ENCODE data around the gene EIF4ENIF1. TPM values are rescaled to one million over a fixed set of nuclear protein-coding genes. Genes with fewer than 3 reads are reported as not detected.

The EIF4ENIF1 gene
- total RNA-seq, 6 experiments from 2014 or later, result 4.2 to 11.9 (median 8.3) TPM

GRCh38 chr22:31501738-31502137 is 12.1 kb upstream of the EIF4ENIF1 start:
- intact Hi-C loops (cut with DNase I), result no loop called here
- Histone ChIP-seq H3K36me3 (no peaks in the 10 kb centered on the region), H3K4me1 (no peaks in the 10 kb centered on the region), H3K9me3 (no peaks in the 10 kb centered on the region), H3K4me3 (no peak overlapping the region), H3K27ac (no peak overlapping the region), H3K27me3 (no peaks in the 10 kb centered on the region)
- ATAC-seq (no peak), DNase-seq (no peak)
- TF ChIP-seq POLR2A (IDR thresholded peaks at IDR 0.05), result no peak
- no peak for TF ChIP-seq CTCF (IDR thresholded peaks at IDR 0.05)
- 76% methylated on average over 2 of the region's 2 CpGs for WGBS (ENCODE audit: insufficient coverage, low coverage, low lambda C conversion rate, missing lambda C conversion rate)

- Histone ChIP-seq H3K27me3 (no peaks in the 10 kb centered on the region), H3K36me3 (no peaks in the 10 kb centered on the region), H3K4me3 (peak overlapping the region; percentile 86 to 93 (median 89)), H3K27ac (no peak overlapping the region), H3K9me3 (no peaks in the 10 kb centered on the region), H3K4me1 (no peaks in the 10 kb centered on the region)
- WGBS (ENCODE audit: insufficient coverage, low coverage, low lambda C conversion rate, missing lambda C conversion rate), result 70% methylated on average over 9 of the region's 10 CpGs
- intact Hi-C loops (cut with DNase I), result no loop called here
- DNase-seq (no peak), ATAC-seq (no peak)
- TF ChIP-seq POLR2A (IDR thresholded peaks at IDR 0.05) (no peak), CTCF (IDR thresholded peaks at IDR 0.05) (no peak)
These were observed 7.7 kb upstream of the EIF4ENIF1 start for GRCh38 chr22:31497148-31497938.

GRCh38 chr22:31496735-31497146 is 7.1 kb upstream of the EIF4ENIF1 start:
- Histone ChIP-seq H3K4me3 (peak overlapping the region; percentile 86 to 93 (median 89)), H3K27me3 (no peaks in the 10 kb centered on the region), H3K27ac (peak overlapping the region in 2 of 3 donors; percentile 63 to 70), H3K4me1 (no peaks in the 10 kb centered on the region), H3K36me3 (no peaks in the 10 kb centered on the region), H3K9me3 (no peaks in the 10 kb centered on the region)
- ATAC-seq, result peak; percentile 23 to 34 (median 29)
- peak in 2 of 3 donors; percentile 49 to 52 for DNase-seq
- no peak for TF ChIP-seq CTCF (IDR thresholded peaks at IDR 0.05)
- 0% methylated on average over 9 of the region's 30 CpGs for WGBS (ENCODE audit: insufficient coverage, low coverage, low lambda C conversion rate, missing lambda C conversion rate)
- intact Hi-C loops (cut with DNase I), result no loop called here

- Histone ChIP-seq H3K9me3 (no peaks in the 10 kb centered on the region), H3K36me3 (no peaks in the 10 kb centered on the region), H3K4me1 (peaks cover 0 to 5% (median under 1%) of the 10 kb centered on the region in 4 donors), H3K27ac (peak within 1 kb of the TSS; percentile 63 to 70 (median 66)), H3K27me3 (no peaks in the 10 kb centered on the region), H3K4me3 (peak within 1 kb of the TSS; percentile 86 to 93 (median 89))
- intact Hi-C loops (cut with DNase I), result no loop called here
- WGBS (ENCODE audit: insufficient coverage, low coverage, low lambda C conversion rate, missing lambda C conversion rate), result 1% methylated on average over 43 of the region's 70 CpGs
- TF ChIP-seq CTCF (IDR thresholded peaks at IDR 0.05) (peak in 3 of 4 donors; percentile 14 to 50 (median 36)), POLR2A (IDR thresholded peaks at IDR 0.05) (peak; percentile 50)
- DNase-seq, result peak; percentile 92 to 95 (median 94)
- ATAC-seq, result peak; percentile 96 to 98 (median 96)
These were observed 6.5 kb upstream of the EIF4ENIF1 start, which contains the start of gene SFI1 for GRCh38 chr22:31496007-31496734. Gene SFI1, plus strand, starts transcription at chr22:31496536. Its CDS starts 11,749 bp downstream, at chr22:31508285.

All from right lobe of liver (tissue), 6 donors.